Mesothelial cell of epicardium (in vitro differentiated cells): ENCODE data around the gene LAMA2. TPM values are rescaled to one million over a fixed set of nuclear protein-coding genes. Genes with fewer than 3 reads are reported as not detected.

Source experiments
- DNase-seq, 2 experiments: peaks; one replicate each; pipeline ENCODE4 v3.0.0; 2021; ENCODE audit warnings: low spot score in 2 of 2; ENCODE audit not compliant: unreplicated experiment in 2 of 2
- H3K27ac Mint-ChIP-seq: 2 replicates; pipeline ENCODE4 v1.8.0; 2021; ENCODE audit warnings: mixed read lengths
- H3K27me3 Mint-ChIP-seq: 2 replicates; pipeline ENCODE4 v1.8.0; 2021; ENCODE audit warnings: low read depth, mixed read lengths
- H3K36me3 Mint-ChIP-seq: 2 replicates; pipeline ENCODE4 v1.8.0; 2021; ENCODE audit warnings: mixed read lengths
- H3K4me1 Mint-ChIP-seq: 2 replicates; pipeline ENCODE4 v1.8.0; 2021; ENCODE audit warnings: mixed read lengths
- H3K4me3 Mint-ChIP-seq: 2 replicates; pipeline ENCODE4 v1.8.0; 2021; ENCODE audit warnings: mild to moderate bottlenecking, moderate library complexity, mixed read lengths
- H3K9me3 Mint-ChIP-seq: 2 replicates; pipeline ENCODE4 v1.8.0; 2021; ENCODE audit warnings: mixed read lengths
- total RNA-seq: library from RNA; stranded (reverse); gene quantifications from 3 replicates; pipeline ENCODE4 v1.2.1, GENCODE V29; 2021
- TF ChIP-seq, protein P1 (sequence below): fragments of 200-600 bp; sonication (generic); IDR thresholded peaks from one replicate; pipeline ENCODE4 v1.5.0; 2021; ENCODE audit warnings: antibody characterized with exemption; ENCODE audit not compliant: unreplicated experiment

Gene LAMA2
- total RNA-seq, 1 donor from 2014 or later: 63.2 TPM

DNA sequence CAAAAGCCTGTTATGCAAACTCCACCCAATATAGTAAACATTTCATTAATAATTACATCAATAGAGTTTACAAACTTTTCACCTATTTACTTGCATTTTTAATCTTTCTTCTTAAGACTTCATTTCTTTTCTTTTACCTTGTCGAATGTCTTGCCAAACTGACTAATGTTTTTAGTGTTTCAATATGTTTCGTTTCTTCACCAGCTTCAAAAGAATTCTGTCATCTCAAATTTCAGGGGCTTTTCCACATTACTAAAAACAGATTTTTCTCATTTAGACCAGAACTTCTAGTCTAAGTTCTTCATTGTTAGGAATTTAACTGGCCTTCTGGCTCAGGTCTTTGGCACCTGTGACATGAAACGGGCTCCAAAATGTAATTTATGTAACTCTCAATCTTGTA, 630.5 kb downstream of the LAMA2 start:
- H3K4me1 Mint-ChIP-seq: peaks cover 25% of the 10 kb centered on the region
- peaks cover 19% of the 10 kb centered on the region for H3K36me3 Mint-ChIP-seq
- TF ChIP-seq, protein P1, sequence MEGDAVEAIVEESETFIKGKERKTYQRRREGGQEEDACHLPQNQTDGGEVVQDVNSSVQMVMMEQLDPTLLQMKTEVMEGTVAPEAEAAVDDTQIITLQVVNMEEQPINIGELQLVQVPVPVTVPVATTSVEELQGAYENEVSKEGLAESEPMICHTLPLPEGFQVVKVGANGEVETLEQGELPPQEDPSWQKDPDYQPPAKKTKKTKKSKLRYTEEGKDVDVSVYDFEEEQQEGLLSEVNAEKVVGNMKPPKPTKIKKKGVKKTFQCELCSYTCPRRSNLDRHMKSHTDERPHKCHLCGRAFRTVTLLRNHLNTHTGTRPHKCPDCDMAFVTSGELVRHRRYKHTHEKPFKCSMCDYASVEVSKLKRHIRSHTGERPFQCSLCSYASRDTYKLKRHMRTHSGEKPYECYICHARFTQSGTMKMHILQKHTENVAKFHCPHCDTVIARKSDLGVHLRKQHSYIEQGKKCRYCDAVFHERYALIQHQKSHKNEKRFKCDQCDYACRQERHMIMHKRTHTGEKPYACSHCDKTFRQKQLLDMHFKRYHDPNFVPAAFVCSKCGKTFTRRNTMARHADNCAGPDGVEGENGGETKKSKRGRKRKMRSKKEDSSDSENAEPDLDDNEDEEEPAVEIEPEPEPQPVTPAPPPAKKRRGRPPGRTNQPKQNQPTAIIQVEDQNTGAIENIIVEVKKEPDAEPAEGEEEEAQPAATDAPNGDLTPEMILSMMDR: no peak
- peaks cover 6% of the 10 kb centered on the region for H3K9me3 Mint-ChIP-seq
- H3K27ac Mint-ChIP-seq: no peak overlapping the region
- DNase-seq: no peak
- no peak overlapping the region for H3K4me3 Mint-ChIP-seq
- H3K27me3 Mint-ChIP-seq: no peaks in the 10 kb centered on the region

DNA sequence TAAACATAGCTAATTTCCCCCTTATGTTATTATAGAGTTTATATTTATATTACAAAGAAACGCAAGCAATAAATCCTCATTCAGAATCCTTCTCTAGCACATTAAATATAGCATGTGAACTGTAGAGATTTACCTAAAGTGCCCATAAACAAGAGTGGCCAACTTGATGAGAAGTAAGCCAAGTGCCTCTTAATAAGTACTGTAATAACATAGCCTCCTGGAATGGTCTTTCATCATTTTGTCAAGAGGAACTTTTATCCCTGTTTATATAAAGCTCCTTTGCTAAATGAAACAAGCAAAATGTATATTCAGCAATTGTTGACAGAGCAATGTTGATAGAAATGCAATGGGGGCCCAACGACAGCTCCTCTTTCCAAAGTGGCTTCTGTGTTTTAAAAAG, 632.1 kb downstream of the LAMA2 start:
- H3K27ac Mint-ChIP-seq: no peak overlapping the region
- H3K36me3 Mint-ChIP-seq: peaks cover 9% of the 10 kb centered on the region
- H3K9me3 Mint-ChIP-seq: no peaks in the 10 kb centered on the region
- TF ChIP-seq, protein P1: no peak
- no peak for DNase-seq
- H3K4me3 Mint-ChIP-seq: no peak overlapping the region
- peaks cover 25% of the 10 kb centered on the region for H3K4me1 Mint-ChIP-seq
- H3K27me3 Mint-ChIP-seq: no peaks in the 10 kb centered on the region

DNA sequence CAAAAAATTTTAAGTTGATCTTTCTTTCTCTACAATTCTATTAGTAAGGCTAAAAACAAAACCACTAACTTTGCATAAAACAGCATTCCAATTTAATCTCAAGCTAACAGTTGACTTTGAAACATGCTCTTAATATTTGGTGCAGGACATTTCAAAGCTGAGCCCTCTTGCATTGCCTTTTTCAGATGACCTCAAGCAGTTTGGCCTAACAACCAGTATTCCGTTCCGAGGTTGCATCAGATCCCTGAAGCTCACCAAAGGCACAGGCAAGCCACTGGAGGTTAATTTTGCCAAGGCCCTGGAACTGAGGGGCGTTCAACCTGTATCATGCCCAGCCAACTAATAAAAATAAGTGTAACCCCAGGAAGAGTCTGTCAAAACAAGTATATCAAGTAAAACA, 633.1 kb downstream of the LAMA2 start:
- H3K9me3 Mint-ChIP-seq: no peaks in the 10 kb centered on the region
- H3K36me3 Mint-ChIP-seq: peaks cover 7% of the 10 kb centered on the region
- no peak overlapping the region for H3K27ac Mint-ChIP-seq
- H3K4me1 Mint-ChIP-seq: peaks cover 25% of the 10 kb centered on the region
- TF ChIP-seq, protein P1: no peak
- DNase-seq: no peak
- no peak overlapping the region for H3K4me3 Mint-ChIP-seq
- no peaks in the 10 kb centered on the region for H3K27me3 Mint-ChIP-seq

DNA sequence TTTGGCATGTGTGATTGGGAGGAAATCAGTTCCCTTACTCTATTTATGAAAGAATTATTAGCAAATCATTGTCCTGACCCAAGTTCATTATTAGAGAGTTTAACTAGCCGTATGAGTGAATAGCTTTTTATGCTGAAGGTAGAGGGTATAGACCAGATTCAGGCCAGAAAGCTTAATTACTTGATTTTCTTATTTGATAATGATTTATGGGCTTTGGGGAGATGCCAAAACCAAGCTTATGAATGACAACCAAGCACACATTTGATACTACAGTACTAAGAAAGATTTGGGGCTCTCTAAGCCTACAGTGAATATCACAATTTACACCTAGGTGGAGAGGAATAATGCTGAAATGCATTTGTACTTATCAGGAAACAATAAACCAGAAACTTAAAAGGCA, 633.8 kb downstream of the LAMA2 start:
- no peak for DNase-seq
- Mint-ChIP-seq H3K27ac (peak overlapping the region; percentile 47), H3K9me3 (no peaks in the 10 kb centered on the region), H3K36me3 (peaks cover 6% of the 10 kb centered on the region), H3K4me1 (peaks cover 25% of the 10 kb centered on the region), H3K27me3 (no peaks in the 10 kb centered on the region), H3K4me3 (no peak overlapping the region)
- TF ChIP-seq, protein P1: no peak

DNA sequence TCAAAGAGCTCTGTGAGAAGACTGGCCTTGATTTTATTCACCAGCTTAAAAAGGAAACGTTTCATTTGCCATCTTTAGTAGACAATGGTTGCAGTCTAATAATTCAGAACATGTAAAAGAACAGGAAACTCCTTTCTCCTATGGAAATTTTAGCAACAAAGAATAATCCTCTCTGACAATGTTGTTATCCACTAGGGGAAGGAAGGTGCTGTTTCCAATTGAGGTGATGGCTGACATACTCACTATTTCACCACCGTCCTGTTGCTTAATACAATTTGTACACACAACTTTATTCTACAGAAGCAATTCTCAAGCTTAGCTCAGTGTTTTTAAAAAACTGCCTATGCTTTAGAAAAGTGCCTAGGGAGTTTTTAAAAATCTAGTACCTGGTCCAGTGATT, 634.4 kb downstream of the LAMA2 start:
- Mint-ChIP-seq H3K4me3 (no peak overlapping the region), H3K4me1 (peaks cover 25% of the 10 kb centered on the region), H3K9me3 (no peaks in the 10 kb centered on the region), H3K27me3 (no peaks in the 10 kb centered on the region), H3K36me3 (peaks cover 5% of the 10 kb centered on the region), H3K27ac (no peak overlapping the region)
- no peak for DNase-seq
- TF ChIP-seq, protein P1: no peak

DNA sequence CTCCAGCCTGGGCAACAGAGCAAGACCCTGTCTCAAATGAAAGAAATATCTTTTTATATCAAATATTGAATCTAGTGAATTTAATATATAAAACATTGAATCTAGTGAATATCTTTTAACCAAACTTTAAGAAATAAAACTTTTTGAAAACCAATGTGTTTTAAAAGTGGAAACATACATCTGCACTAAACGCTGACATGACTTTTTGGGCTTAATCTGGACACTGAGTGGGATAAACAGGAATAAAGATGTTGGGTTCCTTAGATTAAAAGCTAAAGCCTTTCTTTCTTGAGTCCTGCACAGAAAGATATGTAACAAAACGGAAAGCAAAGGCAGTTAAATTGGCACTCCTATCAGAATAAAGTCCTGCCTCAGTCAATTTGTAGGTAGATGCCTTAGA, 636.8 kb downstream of the LAMA2 start:
- H3K4me1 Mint-ChIP-seq: peaks cover 14% of the 10 kb centered on the region
- TF ChIP-seq, protein P1: no peak
- no peaks in the 10 kb centered on the region for H3K36me3 Mint-ChIP-seq
- H3K27ac Mint-ChIP-seq: no peak overlapping the region
- no peak for DNase-seq
- H3K27me3 Mint-ChIP-seq: no peaks in the 10 kb centered on the region
- peaks cover 4% of the 10 kb centered on the region for H3K9me3 Mint-ChIP-seq
- no peak overlapping the region for H3K4me3 Mint-ChIP-seq
